GM12865 (cell line): ENCODE measurements around the gene MAN2A1.

ENCODE experiments used
- DNase-seq: peaks from one replicate; pipeline ENCODE4 v3.0.0; 2010; ENCODE audit warnings: low read depth
- H3K4me3 ChIP-seq: 2 replicates; pipeline ENCODE4 v1.5.1; 2011; ENCODE audit warnings: mild to moderate bottlenecking, low read depth, low read length, control low read depth
- CTCF ChIP-seq: IDR thresholded peaks from 2 replicates; pipeline ENCODE4 v1.5.1; 2011; ENCODE audit warnings: low read length, control low read depth, low read depth, inconsistent platforms; ENCODE audit not compliant: insufficient read depth; ENCODE audit errors: missing control alignments

The MAN2A1 gene

GRCh38 chr5:109876941-109877669, 187.4 kb downstream of the MAN2A1 start:
- H3K4me3 ChIP-seq: no peak overlapping the region
- no peak for TF ChIP-seq CTCF
- no peak for DNase-seq

GRCh38 chr5:109877670-109878045, 187.9 kb downstream of the MAN2A1 start:
- H3K4me3 ChIP-seq: no peak overlapping the region
- no peak for TF ChIP-seq CTCF
- no peak for DNase-seq

- no peak for DNase-seq
- no peak overlapping the region for H3K4me3 ChIP-seq
- TF ChIP-seq CTCF: no peak
These were observed 189.2 kb downstream of the MAN2A1 start for GRCh38 chr5:109878887-109879286.

- TF ChIP-seq CTCF: no peak
- H3K4me3 ChIP-seq: no peak overlapping the region
- DNase-seq: no peak
These were observed 191.4 kb downstream of the MAN2A1 start for GRCh38 chr5:109880907-109881685.

- TF ChIP-seq CTCF: no peak
- no peak for DNase-seq
- no peak overlapping the region for H3K4me3 ChIP-seq
These were observed 192.8 kb downstream of the MAN2A1 start for GRCh38 chr5:109882546-109882945.

GRCh38 chr5:109884676-109885075, 194.9 kb downstream of the MAN2A1 start:
- no peak overlapping the region for H3K4me3 ChIP-seq
- DNase-seq: no peak
- TF ChIP-seq CTCF: no peak
